Naive thymus-derived CD8-positive, alpha-beta T cell (primary cell): ENCODE measurements around the gene RBM28. TPM values are rescaled to one million over a fixed set of nuclear protein-coding genes. Genes with fewer than 3 reads are reported as not detected.
A peak's percentile ranks its signal among the peaks of the same experiment; 100 is the strongest.
"Not testable (repeated sequence)": the region's sequence is repeated elsewhere in the genome, so short reads cannot be mapped to it uniquely, and the experiment has no call there.

Source experiments
- ATAC-seq, 2 donors: fragments of 150-1000 bp; cut with Tn5 transposase in 1 of 2; sonication (Bioruptor Pico), chemical (Tn5 transposase) in 1 of 2; 1 replicate in 1 of 2; 2 replicates in 1 of 2; pipeline ENCODE4 v1.10.0; 2021; ENCODE audit warnings: mild to moderate bottlenecking in 2 of 2, moderate library complexity in 2 of 2
- POLR2A ChIA-PET: fragments of 350-600 bp; sonication (Branson Sonifier 250); formaldehyde crosslinking; loops from one replicate; lab custom pipeline; 2021; ENCODE audit warnings: antibody characterized with exemption; lab: Charles Lee
- DNase-seq, 10 donors: peaks; one replicate each; pipeline versions ENCODE4 v3.0.0 to v3.0.0-alpha.2; 2020 to 2022
- H3K27ac Mint-ChIP-seq, 10 donors: one replicate each; pipeline ENCODE4 v1.8.0; 2020 to 2022; ENCODE audit warnings: mild to moderate bottlenecking in 10 of 10, mixed read lengths in 10 of 10, moderate library complexity in 4 of 10, inconsistent platforms in 1 of 10
- H3K27me3 Mint-ChIP-seq, 5 donors: one replicate each; pipeline ENCODE4 v1.8.0; 2021 to 2022; ENCODE audit warnings: mixed read lengths in 5 of 5
- H3K36me3 Mint-ChIP-seq, 3 donors: one replicate each; pipeline ENCODE4 v1.8.0; 2020 to 2022; ENCODE audit warnings: mixed read lengths in 3 of 3, mild to moderate bottlenecking in 2 of 3, inconsistent platforms in 1 of 3
- H3K4me1 Mint-ChIP-seq, 4 donors: one replicate each; pipeline ENCODE4 v1.8.0; 2021 to 2022; ENCODE audit warnings: mixed read lengths in 4 of 4
- H3K4me3 Mint-ChIP-seq, 10 donors: one replicate each; pipeline ENCODE4 v1.8.0; 2020 to 2022; ENCODE audit warnings: mild to moderate bottlenecking in 10 of 10, mixed read lengths in 10 of 10, moderate library complexity in 6 of 10, inconsistent platforms in 1 of 10
- H3K9me3 Mint-ChIP-seq, 9 donors: one replicate each; pipeline ENCODE4 v1.8.0; 2020 to 2022; ENCODE audit warnings: mixed read lengths in 9 of 9, mild to moderate bottlenecking in 3 of 9, inconsistent platforms in 1 of 9, moderate library complexity in 1 of 9
- polyA plus RNA-seq, 3 donors: library from polyadenylated mRNA; unstranded; fragments of 300-500 nt; fragmentation: Illumina TruSeq; gene quantifications; one replicate each; pipeline ENCODE4 v1.2.3, GENCODE V29; 2021
- total RNA-seq, 8 experiments: library from RNA in 2 of 8; stranded (reverse) in 2 of 8; gene quantifications; one replicate each; pipeline ENCODE4 v1.2.3 and lab custom pipeline; 2021 to 2026

RBM28 gene
- total and polyA plus RNA-seq, 5 experiments from 2014 or later: 8.4 to 53.8 (median 9.1) TPM

DNA sequence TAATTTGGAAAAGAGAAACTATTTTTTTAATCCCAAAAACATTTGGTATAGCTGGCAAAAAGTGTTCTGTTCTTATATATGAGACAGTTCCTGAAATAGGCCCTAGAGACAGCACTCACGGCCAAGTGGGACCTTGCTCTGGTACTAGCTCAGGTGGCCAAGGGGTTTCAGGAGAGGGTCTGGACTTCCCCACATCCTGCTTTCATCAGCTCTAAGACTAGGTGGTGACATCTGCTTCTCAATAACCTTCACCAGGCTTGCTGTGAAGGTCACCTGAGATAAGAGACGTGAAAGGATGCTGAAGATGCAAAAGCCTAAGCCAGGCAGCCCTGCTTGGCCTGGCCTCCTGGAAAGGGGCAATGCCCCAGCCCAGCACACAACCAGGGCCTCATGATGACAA, 40.6 kb downstream of the RBM28 start:
- no peaks in the 10 kb centered on the region for H3K9me3 Mint-ChIP-seq
- no peak overlapping the region for H3K27ac Mint-ChIP-seq
- H3K36me3 Mint-ChIP-seq: peaks cover 2 to 53% (median 10%) of the 10 kb centered on the region in 3 donors
- H3K4me3 Mint-ChIP-seq: no peak overlapping the region
- H3K27me3 Mint-ChIP-seq: no peaks in the 10 kb centered on the region
- POLR2A ChIA-PET: no interaction called here
- peaks cover 0 to 4% (median 0%) of the 10 kb centered on the region in 4 donors for H3K4me1 Mint-ChIP-seq
- DNase-seq (no peak), ATAC-seq (no peak)

DNA sequence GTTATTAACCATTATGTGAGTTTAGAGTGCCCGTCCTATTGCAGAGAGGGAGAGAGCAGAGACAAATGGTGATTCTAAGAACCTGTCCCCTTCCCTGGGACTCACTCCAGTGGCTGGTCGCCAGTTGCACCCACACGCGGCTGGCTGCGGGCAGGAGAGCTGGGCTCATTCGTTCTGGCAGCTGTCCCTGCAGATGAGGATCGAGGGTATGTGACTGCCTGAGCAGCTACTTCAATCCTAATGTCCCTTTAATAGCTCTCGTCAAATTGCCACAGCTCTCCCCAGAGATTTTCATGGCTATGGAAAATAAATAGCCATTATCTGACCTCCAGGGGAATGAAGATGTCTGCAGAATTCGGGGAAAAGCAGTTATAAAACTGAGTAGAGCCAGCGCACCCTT, 41.6 kb downstream of the RBM28 start:
- ATAC-seq (no peak), DNase-seq (no peak)
- peaks cover 0 to 4% (median 0%) of the 10 kb centered on the region in 4 donors for H3K4me1 Mint-ChIP-seq
- no peaks in the 10 kb centered on the region for H3K27me3 Mint-ChIP-seq
- POLR2A ChIA-PET: no interaction called here
- no peaks in the 10 kb centered on the region for H3K9me3 Mint-ChIP-seq
- peaks cover 0 to 43% (median 6%) of the 10 kb centered on the region in 3 donors for H3K36me3 Mint-ChIP-seq
- H3K4me3 Mint-ChIP-seq: no peak overlapping the region
- no peak overlapping the region for H3K27ac Mint-ChIP-seq

GRCh38 chr7:128299109-128299607, 44.5 kb downstream of the RBM28 start:
- Mint-ChIP-seq H3K4me1 (peaks cover 0 to 2% (median 0%) of the 10 kb centered on the region in 4 donors), H3K9me3 (no peaks in the 10 kb centered on the region), H3K4me3 (no peak overlapping the region), H3K27ac (peak overlapping the region in 1 of 10 donors; percentile 2), H3K27me3 (no peaks in the 10 kb centered on the region), H3K36me3 (peaks cover 0 to 15% (median 4%) of the 10 kb centered on the region in 3 donors)
- ATAC-seq (no peak), DNase-seq (no peak)
- POLR2A ChIA-PET: no interaction called here

DNA sequence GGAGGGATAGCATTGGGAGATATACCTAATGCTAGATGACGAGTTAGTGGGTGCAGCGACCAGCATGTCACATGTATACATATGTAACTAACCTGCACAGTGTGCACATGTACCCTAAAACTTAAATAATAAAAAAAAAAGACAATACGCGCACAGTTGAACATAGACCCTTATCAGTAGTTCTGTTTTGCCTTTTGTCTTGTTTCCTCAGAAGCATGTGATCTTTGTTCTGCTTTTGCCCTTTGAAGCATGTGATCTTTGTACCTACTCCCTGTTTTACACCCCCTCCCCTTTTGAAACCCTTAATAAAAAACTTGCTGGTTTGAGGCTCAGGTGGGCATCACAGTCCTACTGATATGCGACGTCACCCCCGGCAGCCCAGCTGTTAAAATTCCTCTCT, 45.7 kb downstream of the RBM28 start:
- H3K4me3 Mint-ChIP-seq, ATAC-seq, POLR2A ChIA-PET, H3K27me3 Mint-ChIP-seq, H3K27ac Mint-ChIP-seq, H3K9me3 Mint-ChIP-seq, H3K4me1 Mint-ChIP-seq, DNase-seq: not testable (repeated sequence)
- H3K36me3 Mint-ChIP-seq: peaks cover 0 to 10% (median 4%) of the 10 kb centered on the region in 3 donors

GRCh38 chr7:128287556-128287955, 56.2 kb downstream of the RBM28 start:
- no peak for ATAC-seq
- peaks cover 0 to 6% (median 3%) of the 10 kb centered on the region in 9 donors for H3K9me3 Mint-ChIP-seq
- POLR2A ChIA-PET: no interaction called here
- peaks cover 10 to 30% (median 11%) of the 10 kb centered on the region in 3 donors for H3K36me3 Mint-ChIP-seq
- H3K27ac Mint-ChIP-seq: no peak overlapping the region
- H3K4me1 Mint-ChIP-seq: no peaks in the 10 kb centered on the region
- H3K4me3 Mint-ChIP-seq: no peak overlapping the region
- H3K27me3 Mint-ChIP-seq: no peaks in the 10 kb centered on the region
- DNase-seq: no peak

DNA sequence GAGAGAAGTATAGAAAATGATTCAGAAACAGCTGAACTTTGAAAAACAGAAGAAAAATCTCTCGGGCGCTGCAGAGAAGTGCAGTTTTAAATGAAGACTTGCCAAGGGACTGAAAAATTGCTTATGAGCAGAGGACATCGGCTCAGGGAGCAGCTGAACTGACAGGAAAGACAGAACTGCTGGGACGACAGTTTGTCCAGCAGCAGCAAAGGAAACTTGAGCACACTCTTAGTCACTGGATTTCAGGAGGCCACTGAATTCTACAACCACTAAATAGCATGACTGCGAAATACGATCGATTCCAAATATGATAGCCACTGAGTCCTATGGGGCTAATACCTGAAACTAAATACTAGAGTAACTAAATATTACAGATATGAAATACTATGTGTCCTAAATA, 59.6 kb downstream of the RBM28 start:
- Mint-ChIP-seq H3K4me3 (no peak overlapping the region), H3K27me3 (no peaks in the 10 kb centered on the region), H3K36me3 (peaks cover 7 to 32% (median 19%) of the 10 kb centered on the region in 3 donors), H3K9me3 (peaks cover 1 to 20% (median 15%) of the 10 kb centered on the region in 9 donors), H3K4me1 (no peaks in the 10 kb centered on the region), H3K27ac (peak overlapping the region in 1 of 10 donors; percentile 37)
- POLR2A ChIA-PET: no interaction called here
- no peak for ATAC-seq
- no peak for DNase-seq

DNA sequence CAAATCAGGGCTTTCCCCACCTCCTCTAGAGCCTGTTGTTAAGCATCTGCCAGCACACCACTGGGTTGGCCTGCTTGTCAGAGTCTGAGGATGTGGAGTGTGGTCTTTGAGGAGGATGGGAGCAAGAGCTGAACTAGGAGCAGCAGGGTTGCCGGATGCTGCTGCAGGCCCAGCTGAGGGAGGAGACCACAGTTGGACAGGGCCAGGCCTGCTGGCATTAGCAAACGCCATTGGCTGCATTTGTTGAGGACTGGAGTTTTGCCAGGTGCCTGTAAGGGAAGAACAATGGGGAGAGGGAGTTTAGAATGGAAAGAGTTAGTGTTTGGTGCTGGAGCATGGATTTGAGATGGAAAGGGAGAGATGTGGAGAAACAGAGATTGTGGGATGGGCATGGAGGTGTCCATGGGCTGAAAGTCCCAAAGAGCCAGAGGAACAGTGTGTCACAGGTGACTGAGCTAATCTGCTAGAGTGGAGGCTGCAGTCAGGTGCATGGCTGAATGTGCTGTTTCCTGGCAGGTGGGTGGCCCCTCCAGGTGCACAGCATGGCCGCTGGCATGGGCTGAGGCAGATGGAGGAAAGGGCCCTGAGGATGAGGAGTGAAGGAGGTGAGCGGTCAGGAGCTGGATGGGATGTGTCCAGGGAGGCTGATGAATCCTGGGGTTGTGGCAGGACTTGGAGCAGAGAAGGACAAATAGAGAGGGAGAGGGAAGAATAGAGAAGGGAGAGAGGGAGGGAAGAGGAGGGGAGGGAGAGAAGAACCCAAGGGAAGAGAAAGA, 61.9 kb downstream of the RBM28 start:
- ATAC-seq: no peak
- Mint-ChIP-seq H3K36me3 (peaks cover 7 to 32% (median 27%) of the 10 kb centered on the region in 3 donors), H3K9me3 (peaks cover 1 to 27% (median 21%) of the 10 kb centered on the region in 9 donors), H3K27ac (peak overlapping the region in 1 of 10 donors; percentile 38), H3K4me1 (no peaks in the 10 kb centered on the region), H3K4me3 (no peak overlapping the region), H3K27me3 (no peaks in the 10 kb centered on the region)
- POLR2A ChIA-PET: no interaction called here
- DNase-seq: no peak

DNA sequence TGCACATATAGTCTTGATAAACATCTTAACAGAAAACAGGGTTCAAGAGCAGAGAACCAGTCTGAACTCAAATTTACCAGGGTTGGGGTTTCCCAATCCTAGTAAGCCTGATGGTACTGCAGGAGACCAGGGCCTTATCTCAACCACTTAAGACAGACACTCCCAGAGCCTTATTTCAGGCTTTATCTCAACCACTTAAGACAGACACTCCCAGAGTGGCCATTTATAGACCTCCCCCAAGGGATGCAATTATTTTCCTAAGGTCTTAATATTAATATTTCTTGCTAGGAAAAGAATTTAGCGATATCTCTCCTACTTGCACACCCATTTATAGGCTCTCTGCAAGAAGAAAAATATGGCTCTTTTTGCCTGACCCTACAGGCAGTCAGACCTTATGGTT, 63.3 kb downstream of the RBM28 start:
- ATAC-seq, H3K27ac Mint-ChIP-seq, H3K27me3 Mint-ChIP-seq, POLR2A ChIA-PET, H3K4me3 Mint-ChIP-seq, H3K4me1 Mint-ChIP-seq, DNase-seq: not testable (repeated sequence)
- Mint-ChIP-seq H3K36me3 (peaks cover 6 to 26% (median 24%) of the 10 kb centered on the region in 3 donors), H3K9me3 (peaks cover 1 to 29% (median 21%) of the 10 kb centered on the region in 9 donors)

- H3K9me3 Mint-ChIP-seq: peaks cover 1 to 29% (median 21%) of the 10 kb centered on the region in 9 donors
- peaks cover 3 to 24% (median 22%) of the 10 kb centered on the region in 3 donors for H3K36me3 Mint-ChIP-seq
- H3K4me1 Mint-ChIP-seq: peaks cover 0 to 2% (median 0%) of the 10 kb centered on the region in 4 donors
- peaks cover 0 to 3% (median 0%) of the 10 kb centered on the region in 5 donors for H3K27me3 Mint-ChIP-seq
- no peak overlapping the region for H3K27ac Mint-ChIP-seq
- POLR2A ChIA-PET: no interaction called here
- ATAC-seq: no peak
- no peak overlapping the region for H3K4me3 Mint-ChIP-seq
- DNase-seq: no peak
Measured at GRCh38 chr7:128279124-128279713, 64.5 kb downstream of the RBM28 start.

DNA sequence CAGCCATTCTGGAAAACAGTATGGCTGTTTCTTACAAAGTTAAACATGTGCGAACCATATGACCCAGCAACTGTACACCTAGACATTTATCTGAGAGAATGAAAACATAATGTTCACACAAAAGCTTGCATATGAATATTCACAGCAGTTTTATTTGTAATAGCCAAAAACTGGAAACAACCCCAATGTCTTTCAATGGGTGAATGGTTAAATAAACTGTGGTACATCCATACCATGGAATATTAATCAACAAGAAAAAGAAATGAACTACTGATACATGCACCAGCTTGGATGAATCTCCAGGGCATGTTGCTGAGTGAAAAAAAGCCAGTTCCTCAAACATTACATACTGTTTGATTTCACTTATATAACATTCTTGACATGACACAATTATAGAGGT, 65.3 kb downstream of the RBM28 start:
- peaks cover 1 to 29% (median 21%) of the 10 kb centered on the region in 9 donors for H3K9me3 Mint-ChIP-seq
- H3K27me3 Mint-ChIP-seq: peaks cover 0 to 3% (median 0%) of the 10 kb centered on the region in 5 donors
- peaks cover 3 to 24% (median 22%) of the 10 kb centered on the region in 3 donors for H3K36me3 Mint-ChIP-seq
- H3K27ac Mint-ChIP-seq: no peak overlapping the region
- DNase-seq: no peak
- POLR2A ChIA-PET: no interaction called here
- peaks cover 0 to 2% (median 0%) of the 10 kb centered on the region in 4 donors for H3K4me1 Mint-ChIP-seq
- H3K4me3 Mint-ChIP-seq: no peak overlapping the region
- no peak for ATAC-seq

DNA sequence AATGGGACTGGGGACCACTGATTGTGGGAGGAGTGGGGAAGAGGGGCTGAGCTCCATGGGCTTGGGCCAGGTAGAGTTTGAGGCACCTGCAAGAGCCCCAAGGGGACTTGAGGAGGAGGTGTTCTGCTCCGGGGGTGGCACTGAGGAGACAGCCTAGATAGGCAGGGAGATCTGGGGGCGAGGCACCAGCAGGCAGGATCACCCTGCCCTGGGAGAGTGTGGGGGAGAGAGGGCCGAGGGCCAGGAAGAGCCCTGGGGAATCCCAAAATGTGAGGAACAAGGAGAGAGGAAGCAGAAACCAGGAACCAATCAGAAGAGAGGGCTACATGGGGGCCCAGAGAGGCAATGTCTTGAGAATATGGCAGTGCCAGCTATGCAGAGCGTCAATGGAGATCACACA, 68.0 kb downstream of the RBM28 start:
- Mint-ChIP-seq H3K9me3 (peaks cover 0 to 23% (median 17%) of the 10 kb centered on the region in 9 donors), H3K27me3 (peaks cover 3 to 12% (median 7%) of the 10 kb centered on the region in 5 donors), H3K27ac (peak overlapping the region in 2 of 10 donors; percentile 39 to 54), H3K4me1 (peaks cover 0 to 4% (median 3%) of the 10 kb centered on the region in 4 donors), H3K36me3 (peaks cover 3 to 20% (median 12%) of the 10 kb centered on the region in 3 donors), H3K4me3 (no peak overlapping the region)
- POLR2A ChIA-PET: no interaction called here
- no peak for DNase-seq
- no peak for ATAC-seq

GRCh38 chr7:128274884-128275603, 68.7 kb downstream of the RBM28 start:
- no peak for ATAC-seq
- Mint-ChIP-seq H3K27me3 (peaks cover 6 to 15% (median 13%) of the 10 kb centered on the region in 5 donors), H3K36me3 (peaks cover 2 to 16% (median 8%) of the 10 kb centered on the region in 3 donors), H3K4me3 (no peak overlapping the region), H3K4me1 (peaks cover 0 to 4% (median 3%) of the 10 kb centered on the region in 4 donors), H3K27ac (peak overlapping the region in 2 of 10 donors; percentile 19 to 39), H3K9me3 (peaks cover 0 to 20% (median 14%) of the 10 kb centered on the region in 9 donors)
- POLR2A ChIA-PET: no interaction called here
- no peak for DNase-seq
